HG03159 (cell line): ENCODE data around the gene ATP6V1A.
A peak's percentile ranks its signal among the peaks of the same experiment; 100 is the strongest.

Experiments
- ATAC-seq: cut with Tn5 transposase; IDR thresholded peaks from one replicate; pipeline ENCODE4 v1.9.1; 2021; ENCODE audit warnings: mild to moderate bottlenecking, moderate library complexity; ENCODE audit not compliant: unreplicated experiment

Gene ATP6V1A

GRCh38 chr3:113745756-113746547 is 883 bp upstream of the ATP6V1A start, which contains the start of gene NAA50:
NAA50 (minus strand) TSS chr3:113746249; CDS start chr3:113745949, 300 bp downstream.
- peak; percentile 47 for ATAC-seq

- no peak for ATAC-seq
Measured at GRCh38 chr3:113747283-113748046, 630 bp downstream of the ATP6V1A start.

- ATAC-seq: no peak
Measured at GRCh38 chr3:113751141-113751540, 4.3 kb downstream of the ATP6V1A start.

- no peak for ATAC-seq
Measured at GRCh38 chr3:113753376-113753985, 6.6 kb downstream of the ATP6V1A start.

- ATAC-seq: no peak
Measured at GRCh38 chr3:113754494-113755159, 7.8 kb downstream of the ATP6V1A start.

- no peak for ATAC-seq
Measured at GRCh38 chr3:113758389-113759024, 11.7 kb downstream of the ATP6V1A start.

GRCh38 chr3:113764698-113765097 is 17.9 kb downstream of the ATP6V1A start:
- ATAC-seq: no peak

- no peak for ATAC-seq
Measured at GRCh38 chr3:113769551-113769950, 22.7 kb downstream of the ATP6V1A start.

GRCh38 chr3:113771993-113772392 is 25.2 kb downstream of the ATP6V1A start:
- ATAC-seq: no peak

GRCh38 chr3:113773381-113773780 is 26.5 kb downstream of the ATP6V1A start:
- no peak for ATAC-seq

GRCh38 chr3:113775516-113775915 is 28.7 kb downstream of the ATP6V1A start:
- ATAC-seq: no peak

- ATAC-seq: no peak
Measured at GRCh38 chr3:113776564-113776963, 29.7 kb downstream of the ATP6V1A start.

GRCh38 chr3:113783463-113783862 is 36.6 kb downstream of the ATP6V1A start:
- peak; percentile 80 for ATAC-seq

GRCh38 chr3:113783980-113784379 is 37.1 kb downstream of the ATP6V1A start:
- ATAC-seq: peak; percentile 5

GRCh38 chr3:113791381-113791780 is 44.5 kb downstream of the ATP6V1A start:
- ATAC-seq: no peak

GRCh38 chr3:113794526-113794925 is 47.7 kb downstream of the ATP6V1A start:
- no peak for ATAC-seq

GRCh38 chr3:113795693-113796092 is 48.9 kb downstream of the ATP6V1A start:
- no peak for ATAC-seq

GRCh38 chr3:113802795-113803455 is 56.1 kb downstream of the ATP6V1A start:
- ATAC-seq: peak; percentile 80

GRCh38 chr3:113804661-113805060 is 57.8 kb downstream of the ATP6V1A start:
- no peak for ATAC-seq

- no peak for ATAC-seq
Measured at GRCh38 chr3:113805249-113805648, 58.4 kb downstream of the ATP6V1A start.
